ENCODE measurements around the gene JMJD1C. TPM values are rescaled to one million over a fixed set of nuclear protein-coding genes. Genes with fewer than 3 reads are reported as not detected.

The JMJD1C gene
- total and polyA plus RNA-seq, 12 donors, result 36.0 to 124 (median 57.2) TPM

DNA sequence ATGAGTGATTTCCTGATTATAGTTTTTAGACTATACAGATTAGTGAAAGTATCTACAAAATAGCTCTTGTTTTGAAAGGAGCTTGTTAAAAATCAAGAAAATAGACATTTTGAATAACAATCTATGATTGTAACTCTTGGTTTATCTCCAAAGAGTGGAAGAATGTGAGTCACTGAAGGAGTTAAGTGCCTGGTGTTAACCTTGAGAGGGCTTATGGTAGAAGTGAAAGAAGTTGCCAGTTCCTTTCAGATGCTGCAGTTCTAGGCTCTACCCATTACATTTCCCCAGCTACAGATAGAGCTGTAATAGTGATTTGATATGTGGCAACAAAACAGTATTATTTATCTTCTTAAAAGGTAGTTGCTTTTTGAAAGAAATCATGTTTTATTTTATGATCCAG, 320.0 kb downstream of the JMJD1C start:
- no peak for DNase-seq
- Histone ChIP-seq H3K4me1 (replicated peaks in 1 of 2) (peaks cover 0 to 20% of the 10 kb centered on the region in 2 donors), H3K36me3 (replicated peaks in 1 of 2) (peaks cover 0 to 6% of the 10 kb centered on the region in 2 donors), H3K27ac (peak overlapping the region in 2 of 5 donors; percentile 11 to 22), H3K9me3 (replicated peaks in 1 of 3) (no peaks in the 10 kb centered on the region), H3K4me3 (no peak overlapping the region), H3K27me3 (no peaks in the 10 kb centered on the region)
- TF ChIP-seq POLR2A (IDR thresholded peaks at IDR 0.05) (no peak), CTCF (IDR thresholded peaks at IDR 0.05) (no peak)
- intact Hi-C loops (cut with DNase I), result no loop called here

DNA sequence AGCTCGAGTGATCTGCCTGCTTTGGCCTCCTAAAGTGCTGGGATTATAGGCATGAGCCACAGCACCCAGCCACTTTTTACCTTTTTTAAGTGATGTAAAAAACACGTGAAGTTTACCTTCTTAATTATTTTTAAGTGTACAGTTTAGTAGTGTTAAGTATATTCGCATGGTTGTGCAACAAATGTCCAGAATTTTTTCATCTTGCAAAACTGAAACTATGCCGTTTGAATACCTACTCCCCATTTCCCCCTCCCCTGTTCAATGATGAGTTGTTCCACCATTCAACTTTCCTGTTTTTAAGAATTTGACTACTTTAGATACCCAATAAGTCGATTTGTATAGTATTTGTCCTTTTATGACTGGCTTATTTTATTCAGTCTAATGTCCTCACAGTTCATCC, 321.8 kb downstream of the JMJD1C start:
- TF ChIP-seq POLR2A (IDR thresholded peaks at IDR 0.05) (no peak), CTCF (IDR thresholded peaks at IDR 0.05) (no peak)
- H3K27ac ChIP-seq, result no peak overlapping the region
- no peaks in the 10 kb centered on the region for H3K36me3 ChIP-seq (replicated peaks in 1 of 2)
- H3K9me3 ChIP-seq (replicated peaks in 1 of 3), result no peaks in the 10 kb centered on the region
- no peaks in the 10 kb centered on the region for H3K27me3 ChIP-seq
- peaks cover 0 to 20% of the 10 kb centered on the region in 2 donors for H3K4me1 ChIP-seq (replicated peaks in 1 of 2)
- no peak for DNase-seq
- no peak overlapping the region for H3K4me3 ChIP-seq
- intact Hi-C loops (cut with DNase I), result no loop called here
- 67 to 73% (median 70%) methylated on average over 5 of the region's 5 CpGs for WGBS, 4 donors

GRCh38 chr10:63142136-63142535, 323.6 kb downstream of the JMJD1C start:
- Histone ChIP-seq H3K9me3 (replicated peaks in 1 of 3) (no peaks in the 10 kb centered on the region), H3K4me1 (replicated peaks in 1 of 2) (peaks cover 0 to 20% of the 10 kb centered on the region in 2 donors), H3K27me3 (no peaks in the 10 kb centered on the region), H3K36me3 (replicated peaks in 1 of 2) (no peaks in the 10 kb centered on the region), H3K4me3 (no peak overlapping the region), H3K27ac (no peak overlapping the region)
- 89 to 97% (median 96%) methylated on average over 6 of the region's 6 CpGs for whole genome bisulfite sequencing, 4 donors
- TF ChIP-seq POLR2A (IDR thresholded peaks at IDR 0.05) (no peak), CTCF (IDR thresholded peaks at IDR 0.05) (no peak)
- intact Hi-C loops (cut with DNase I), result no loop called here
- DNase-seq, result no peak

DNA sequence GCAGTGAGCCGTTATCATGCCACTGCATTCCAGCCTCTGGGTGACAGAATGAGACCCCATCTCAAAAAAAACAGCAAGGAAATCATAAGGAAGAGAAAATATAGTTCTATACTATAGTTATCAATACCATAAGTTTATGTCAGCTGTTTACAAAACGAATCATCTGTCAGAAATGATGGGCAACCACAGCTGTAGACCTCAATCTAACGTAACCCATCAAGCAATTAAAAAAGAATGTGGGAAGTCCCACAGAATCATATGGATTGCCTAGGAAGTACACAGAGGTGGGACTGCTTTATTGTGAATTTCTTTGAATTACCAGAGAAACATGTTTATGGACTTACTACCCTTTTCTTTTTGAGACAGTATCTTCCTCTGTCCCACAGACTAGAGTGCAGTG, 325.7 kb downstream of the JMJD1C start:
- no peak for TF ChIP-seq CTCF (IDR thresholded peaks at IDR 0.05)
- no peak for TF ChIP-seq POLR2A (IDR thresholded peaks at IDR 0.05)
- DNase-seq, result no peak
- Histone ChIP-seq H3K36me3 (replicated peaks in 1 of 2) (no peaks in the 10 kb centered on the region), H3K4me3 (no peak overlapping the region), H3K4me1 (replicated peaks in 1 of 2) (peaks cover 0 to 8% of the 10 kb centered on the region in 2 donors), H3K9me3 (replicated peaks in 1 of 3) (no peaks in the 10 kb centered on the region), H3K27ac (no peak overlapping the region), H3K27me3 (no peaks in the 10 kb centered on the region)
- intact Hi-C loops (cut with DNase I), result no loop called here
- 86 to 93% (median 91%) methylated on average over 3 of the region's 3 CpGs for WGBS, 4 donors

Data from adrenal gland (tissue), 12 donors.